RWPE2 (cell line): ENCODE measurements around the gene RBM43.

Experiments used
- ATAC-seq: fragments of 200-7000 bp; cut with Tn5 transposase; 3 replicates; pipeline ENCODE4 v1.9.1; 2021; ENCODE audit warnings: low read depth
- DNase-seq: peaks from one replicate; pipeline ENCODE4 v3.0.0-alpha.2; 2020; ENCODE audit warnings: low spot score
- H3K27ac ChIP-seq: fragments of 450-650 bp; 2 replicates; pipeline ENCODE4 v1.5.1; 2017; ENCODE audit warnings: mild to moderate bottlenecking; ENCODE audit not compliant: poor library complexity, severe bottlenecking
- H3K27me3 ChIP-seq: fragments of 250-450 bp; sonication (Bioruptor Pico); 2 replicates; pipeline ENCODE4 v1.5.1; 2021; ENCODE audit warnings: mild to moderate bottlenecking, moderate library complexity; ENCODE audit not compliant: insufficient read depth, poor library complexity, severe bottlenecking
- H3K36me3 ChIP-seq: fragments of 250-450 bp; sonication (Bioruptor Pico); 2 replicates; pipeline ENCODE4 v1.5.1; 2020; ENCODE audit warnings: low read depth, mild to moderate bottlenecking, moderate library complexity
- H3K4me1 ChIP-seq: fragments of 250-450 bp; sonication (Bioruptor Pico); 2 replicates; pipeline ENCODE4 v1.5.1; 2021; ENCODE audit warnings: mild to moderate bottlenecking, moderate library complexity; ENCODE audit not compliant: insufficient read depth, poor library complexity, severe bottlenecking
- H3K4me3 ChIP-seq: fragments of 250-450 bp; sonication (Bioruptor Pico); 2 replicates; pipeline ENCODE4 v1.5.1; 2021; ENCODE audit warnings: mild to moderate bottlenecking, moderate library complexity; ENCODE audit not compliant: severe bottlenecking
- H3K9me3 ChIP-seq: fragments of 250-450 bp; sonication (Bioruptor Pico); 2 replicates; pipeline ENCODE4 v1.5.1; 2021; ENCODE audit warnings: mild to moderate bottlenecking, moderate library complexity; ENCODE audit not compliant: severe bottlenecking
- TF ChIP-seq, protein P1 (sequence below): fragments of 450-650 bp; IDR thresholded peaks from one replicate; pipeline ENCODE4 v1.5.1; 2017; ENCODE audit warnings: mild to moderate bottlenecking, moderate library complexity; ENCODE audit not compliant: poor library complexity, severe bottlenecking

RBM43 gene

DNA sequence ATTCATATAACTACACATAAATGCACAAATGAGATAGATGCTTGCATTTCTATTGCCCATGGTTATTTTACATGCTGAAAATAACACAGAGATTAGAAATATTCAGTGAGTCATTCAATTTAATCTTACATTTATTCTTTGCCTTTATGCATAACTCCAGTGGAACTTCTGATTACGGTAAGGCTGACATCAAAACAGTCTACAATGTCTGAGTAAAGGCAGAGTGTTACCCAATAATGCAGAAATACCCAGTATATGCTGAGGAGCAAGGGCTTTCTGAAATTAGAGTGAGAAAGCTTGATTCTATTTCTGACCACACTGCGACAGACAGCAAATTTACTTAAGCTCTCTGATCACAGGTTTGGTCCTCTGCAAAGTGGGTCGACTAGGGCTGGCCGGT, 18.6 kb upstream of the RBM43 start:
- Histone ChIP-seq H3K27me3 (no peaks in the 10 kb centered on the region), H3K4me1 (no peaks in the 10 kb centered on the region), H3K27ac (no peak overlapping the region), H3K9me3 (no peaks in the 10 kb centered on the region), H3K36me3 (0 out of 2 replicates have a peak, but pooled peaks cover 3% of the 10 kb centered on the region), H3K4me3 (no peak overlapping the region)
- DNase-seq (no peak), ATAC-seq (no peak)
- TF ChIP-seq, protein P1, sequence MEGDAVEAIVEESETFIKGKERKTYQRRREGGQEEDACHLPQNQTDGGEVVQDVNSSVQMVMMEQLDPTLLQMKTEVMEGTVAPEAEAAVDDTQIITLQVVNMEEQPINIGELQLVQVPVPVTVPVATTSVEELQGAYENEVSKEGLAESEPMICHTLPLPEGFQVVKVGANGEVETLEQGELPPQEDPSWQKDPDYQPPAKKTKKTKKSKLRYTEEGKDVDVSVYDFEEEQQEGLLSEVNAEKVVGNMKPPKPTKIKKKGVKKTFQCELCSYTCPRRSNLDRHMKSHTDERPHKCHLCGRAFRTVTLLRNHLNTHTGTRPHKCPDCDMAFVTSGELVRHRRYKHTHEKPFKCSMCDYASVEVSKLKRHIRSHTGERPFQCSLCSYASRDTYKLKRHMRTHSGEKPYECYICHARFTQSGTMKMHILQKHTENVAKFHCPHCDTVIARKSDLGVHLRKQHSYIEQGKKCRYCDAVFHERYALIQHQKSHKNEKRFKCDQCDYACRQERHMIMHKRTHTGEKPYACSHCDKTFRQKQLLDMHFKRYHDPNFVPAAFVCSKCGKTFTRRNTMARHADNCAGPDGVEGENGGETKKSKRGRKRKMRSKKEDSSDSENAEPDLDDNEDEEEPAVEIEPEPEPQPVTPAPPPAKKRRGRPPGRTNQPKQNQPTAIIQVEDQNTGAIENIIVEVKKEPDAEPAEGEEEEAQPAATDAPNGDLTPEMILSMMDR = no peak

DNA sequence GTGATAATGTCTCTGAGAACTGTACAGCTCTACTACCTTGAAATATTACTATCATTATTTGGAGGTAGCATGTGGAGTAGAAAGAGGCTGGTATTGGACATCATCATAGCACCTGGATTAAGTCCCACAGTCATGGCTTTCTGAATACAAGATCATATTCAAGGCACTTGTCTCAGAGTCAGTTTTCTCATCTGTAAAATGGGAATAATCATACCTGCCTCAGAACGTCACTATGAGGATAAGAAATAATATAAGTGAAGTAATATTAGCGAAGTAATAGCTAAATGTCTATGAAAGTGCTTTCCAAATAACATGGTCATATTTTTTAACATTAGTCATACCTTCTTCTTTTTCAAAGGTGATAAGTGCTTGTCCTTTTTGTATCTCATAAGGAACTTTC, 16.8 kb upstream of the RBM43 start:
- Histone ChIP-seq H3K4me3 (no peak overlapping the region), H3K4me1 (no peaks in the 10 kb centered on the region), H3K27ac (no peak overlapping the region), H3K9me3 (no peaks in the 10 kb centered on the region), H3K36me3 (0 out of 2 replicates have a peak, but pooled peaks cover 3% of the 10 kb centered on the region), H3K27me3 (no peaks in the 10 kb centered on the region)
- TF ChIP-seq, protein P1 = no peak
- DNase-seq = no peak
- ATAC-seq = no peak

DNA sequence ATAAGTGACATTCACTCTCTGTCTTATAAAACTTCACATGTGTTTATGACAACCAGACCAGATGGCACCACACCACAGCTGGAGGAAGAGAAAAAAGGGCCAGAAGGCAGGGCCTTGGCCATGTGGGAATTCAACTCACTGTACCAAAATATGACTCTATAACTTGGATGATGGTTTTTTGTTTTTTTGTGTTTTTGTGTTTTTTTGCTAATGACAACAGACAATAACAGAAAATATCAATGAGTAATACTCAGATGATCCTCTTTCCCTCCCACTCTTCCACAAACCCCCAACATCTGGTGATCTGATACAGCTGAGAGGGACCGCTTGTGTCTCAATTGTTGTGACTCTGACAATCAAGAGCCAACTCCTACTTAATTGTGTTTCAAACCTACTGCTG, 15.4 kb upstream of the RBM43 start:
- no peak overlapping the region for H3K4me3 ChIP-seq
- H3K27me3 ChIP-seq = no peaks in the 10 kb centered on the region
- no peak for ATAC-seq
- no peak for DNase-seq
- TF ChIP-seq, protein P1 = no peak
- H3K36me3 ChIP-seq = 0 out of 2 replicates have a peak, but pooled peaks cover 3% of the 10 kb centered on the region
- no peak overlapping the region for H3K27ac ChIP-seq
- no peaks in the 10 kb centered on the region for H3K9me3 ChIP-seq
- H3K4me1 ChIP-seq = no peaks in the 10 kb centered on the region

DNA sequence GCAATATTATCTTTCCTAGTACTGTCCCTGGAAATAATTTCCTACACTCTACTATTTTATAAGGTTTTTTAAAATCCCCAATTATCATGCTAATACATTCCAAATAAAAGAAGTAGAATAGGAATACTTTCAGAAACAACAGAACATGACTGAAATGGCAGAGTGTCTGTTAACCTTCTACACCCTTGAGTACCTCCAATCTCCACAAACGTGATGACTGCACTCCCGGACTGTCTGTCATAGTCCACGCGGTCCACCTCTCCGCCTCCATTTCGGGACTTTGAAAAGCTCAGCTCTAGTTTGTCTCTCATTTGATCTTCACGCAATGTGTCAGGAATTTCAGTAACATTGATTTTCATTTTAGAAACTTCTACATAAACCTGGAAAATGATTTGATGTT, 13.6 kb upstream of the RBM43 start:
- ATAC-seq (no peak), DNase-seq (no peak)
- no peaks in the 10 kb centered on the region for H3K4me1 ChIP-seq
- no peak overlapping the region for H3K27ac ChIP-seq
- H3K36me3 ChIP-seq = no peaks in the 10 kb centered on the region
- TF ChIP-seq, protein P1 = no peak
- H3K27me3 ChIP-seq = no peaks in the 10 kb centered on the region
- H3K4me3 ChIP-seq = no peak overlapping the region
- no peaks in the 10 kb centered on the region for H3K9me3 ChIP-seq

- no peaks in the 10 kb centered on the region for H3K27me3 ChIP-seq
- no peaks in the 10 kb centered on the region for H3K9me3 ChIP-seq
- H3K36me3 ChIP-seq = no peaks in the 10 kb centered on the region
- no peak overlapping the region for H3K4me3 ChIP-seq
- TF ChIP-seq, protein P1 = no peak
- H3K4me1 ChIP-seq = no peaks in the 10 kb centered on the region
- DNase-seq (no peak), ATAC-seq (no peak)
- no peak overlapping the region for H3K27ac ChIP-seq
Measured at GRCh38 chr2:151271824-151272223, 10.2 kb upstream of the RBM43 start.
